MM.1S (cell line): ENCODE measurements around the gene IQCF6.

Source experiments
- DNase-seq: peaks from one replicate; pipeline ENCODE4 v3.0.0-alpha.2; 2015
- H2AFZ ChIP-seq: fragments of 300-600 bp; sonication (generic); 2 replicates; pipeline ENCODE4 v1.6.0; 2016; ENCODE audit warnings: antibody characterized with exemption, low read length
- H3F3A ChIP-seq: fragments of 300-600 bp; sonication (generic); 2 replicates; pipeline ENCODE4 v1.6.1; 2016; ENCODE audit warnings: mild to moderate bottlenecking, antibody characterized with exemption, low read length, moderate library complexity, mixed read lengths; ENCODE audit not compliant: insufficient read depth
- H3K27ac ChIP-seq: fragments of 300-600 bp; sonication (generic); 2 replicates; pipeline ENCODE4 v1.5.1; 2016; ENCODE audit warnings: mild to moderate bottlenecking, low read length
- H3K27me3 ChIP-seq: fragments of 300-600 bp; sonication (generic); replicated peaks from 2 replicates; pipeline ENCODE4 v1.6.0; 2016; ENCODE audit warnings: low read length; ENCODE audit not compliant: insufficient read depth
- H3K36me3 ChIP-seq: fragments of 300-600 bp; sonication (generic); replicated peaks from 2 replicates; pipeline ENCODE4 v1.6.1; 2016; ENCODE audit warnings: mild to moderate bottlenecking, low read length, mixed read lengths; ENCODE audit not compliant: insufficient read depth
- H3K4me1 ChIP-seq: fragments of 300-600 bp; sonication (generic); 2 replicates; pipeline ENCODE4 v1.6.1; 2016; ENCODE audit warnings: low read length, mixed read lengths
- H3K4me2 ChIP-seq: fragments of 300-600 bp; sonication (generic); 2 replicates; pipeline ENCODE4 v1.6.0; 2016; ENCODE audit warnings: low read depth, low read length
- H3K4me3 ChIP-seq: fragments of 300-600 bp; sonication (generic); 2 replicates; pipeline ENCODE4 v1.5.1; 2016; ENCODE audit warnings: low read length, mixed read lengths
- H3K79me2 ChIP-seq: fragments of 300-600 bp; sonication (generic); 2 replicates; pipeline ENCODE4 v1.6.1; 2016; ENCODE audit warnings: mixed run types, low read length, mixed read lengths
- H3K9ac ChIP-seq: fragments of 300-600 bp; sonication (generic); 2 replicates; pipeline ENCODE4 v1.6.1; 2016; ENCODE audit warnings: low read length, mixed read lengths
- H3K9me2 ChIP-seq: fragments of 300-600 bp; sonication (generic); replicated peaks from 2 replicates; pipeline ENCODE4 v1.6.1; 2016; ENCODE audit warnings: mild to moderate bottlenecking, low read length, mixed read lengths; ENCODE audit not compliant: insufficient read depth
- H3K9me3 ChIP-seq: fragments of 300-600 bp; sonication (generic); replicated peaks from 2 replicates; pipeline ENCODE4 v1.6.1; 2016; ENCODE audit warnings: mild to moderate bottlenecking, low read length, mixed read lengths; ENCODE audit not compliant: insufficient read depth
- H4K20me1 ChIP-seq: fragments of 300-600 bp; sonication (generic); 2 replicates; pipeline ENCODE4 v1.6.1; 2016; ENCODE audit warnings: mild to moderate bottlenecking, low read length, moderate library complexity, mixed read lengths; ENCODE audit not compliant: insufficient read depth
- CTCF ChIP-seq: fragments of 300-600 bp; sonication (generic); IDR thresholded peaks from 2 replicates; pipeline ENCODE4 v1.5.1; 2016; ENCODE audit warnings: antibody characterized with exemption, low read length, mixed read lengths
- EZH2 ChIP-seq: fragments of 300-600 bp; sonication (generic); optimal IDR thresholded peaks from 2 replicates; pipeline ENCODE3; 2017; ENCODE audit warnings: low read depth, mild to moderate bottlenecking, antibody characterized with exemption, low read length, mixed read lengths
- EZH2phosphoT487 ChIP-seq: fragments of 300-600 bp; sonication (generic); IDR thresholded peaks from 2 replicates; pipeline ENCODE4 v1.6.1; 2018; ENCODE audit warnings: antibody characterized with exemption, low read length

The IQCF6 gene

GRCh38 chr3:51779137-51779536 lies at the start of gene IQCF6:
IQCF6 (minus strand) TSS chr3:51779237; CDS start chr3:51779224, 13 bp downstream.
- Histone ChIP-seq H3K27me3 (no peaks in the 10 kb centered on the region), H3F3A (no peaks in the 10 kb centered on the region), H3K4me1 (no peaks in the 10 kb centered on the region), H3K9ac (no peak within 1 kb of the TSS), H4K20me1 (no peaks in the 10 kb centered on the region), H3K27ac (no peak within 1 kb of the TSS), H3K79me2 (no peaks in the 10 kb centered on the region), H3K9me2 (no peaks in the 10 kb centered on the region), H3K9me3 (no peaks in the 10 kb centered on the region), H3K36me3 (no peaks in the 10 kb centered on the region), H3K4me3 (no peak within 1 kb of the TSS), H3K4me2 (no peak within 1 kb of the TSS), H2AFZ (no peak within 1 kb of the TSS)
- DNase-seq = no peak
- TF ChIP-seq CTCF (no peak), EZH2phosphoT487 (no peak), EZH2 (no peak)

GRCh38 chr3:51828297-51828696 lies 49.3 kb upstream of the IQCF6 start:
- Histone ChIP-seq H4K20me1 (no peaks in the 10 kb centered on the region), H3K9ac (no peak overlapping the region), H3K9me2 (no peaks in the 10 kb centered on the region), H3K27me3 (no peaks in the 10 kb centered on the region), H2AFZ (no peak overlapping the region), H3K4me2 (no peak overlapping the region), H3K79me2 (no peaks in the 10 kb centered on the region), H3F3A (no peaks in the 10 kb centered on the region), H3K4me1 (no peaks in the 10 kb centered on the region), H3K36me3 (no peaks in the 10 kb centered on the region), H3K9me3 (no peaks in the 10 kb centered on the region), H3K4me3 (no peak overlapping the region), H3K27ac (no peak overlapping the region)
- TF ChIP-seq EZH2phosphoT487 (no peak), EZH2 (no peak), CTCF (no peak)
- DNase-seq = no peak

- Histone ChIP-seq H3K4me2 (no peak overlapping the region), H3K36me3 (no peaks in the 10 kb centered on the region), H3K79me2 (no peaks in the 10 kb centered on the region), H3K27me3 (no peaks in the 10 kb centered on the region), H3K9ac (no peak overlapping the region), H4K20me1 (no peaks in the 10 kb centered on the region), H3K4me3 (no peak overlapping the region), H3K9me3 (no peaks in the 10 kb centered on the region), H3K4me1 (peaks cover 14% of the 10 kb centered on the region; the same call in 1 of the 2 replicates), H3K27ac (no peak overlapping the region), H3F3A (no peaks in the 10 kb centered on the region), H2AFZ (no peak overlapping the region), H3K9me2 (no peaks in the 10 kb centered on the region)
- peak; percentile 32 for TF ChIP-seq CTCF
- TF ChIP-seq EZH2 = no peak
- no peak for DNase-seq
Measured at GRCh38 chr3:51819709-51820406, 40.8 kb upstream of the IQCF6 start.
